Stimulated activated memory B cell treated with anti-CD40 and anti-IgM and Interleukin-4, amounts not matched to agents 10 μg/mL and 1 μg/mL and 100 μg/mL, for 72 hours (primary cell): ENCODE measurements around the gene UBXN11.
A peak's percentile ranks its signal among the peaks of the same experiment; 100 is the strongest.

Experiments
- ATAC-seq: fragments of 150-1000 bp; cut with Tn5 transposase; 2 replicates; pipeline ENCODE4 v1.10.0; 2021
- H3K27ac Mint-ChIP-seq: one replicate; pipeline ENCODE4 v1.8.0; 2022; ENCODE audit warnings: mild to moderate bottlenecking, mixed read lengths
- H3K27me3 Mint-ChIP-seq: one replicate; pipeline ENCODE4 v1.8.0; 2022; ENCODE audit warnings: mixed read lengths
- H3K36me3 Mint-ChIP-seq: one replicate; pipeline ENCODE4 v1.8.0; 2022; ENCODE audit warnings: mixed read lengths
- H3K4me1 Mint-ChIP-seq: one replicate; pipeline ENCODE4 v1.8.0; 2022; ENCODE audit warnings: mixed read lengths
- H3K4me3 Mint-ChIP-seq: one replicate; pipeline ENCODE4 v1.8.0; 2022; ENCODE audit warnings: mild to moderate bottlenecking, moderate library complexity, mixed read lengths
- H3K9me3 Mint-ChIP-seq: one replicate; pipeline ENCODE4 v1.8.0; 2022; ENCODE audit warnings: mixed read lengths

The UBXN11 gene

DNA sequence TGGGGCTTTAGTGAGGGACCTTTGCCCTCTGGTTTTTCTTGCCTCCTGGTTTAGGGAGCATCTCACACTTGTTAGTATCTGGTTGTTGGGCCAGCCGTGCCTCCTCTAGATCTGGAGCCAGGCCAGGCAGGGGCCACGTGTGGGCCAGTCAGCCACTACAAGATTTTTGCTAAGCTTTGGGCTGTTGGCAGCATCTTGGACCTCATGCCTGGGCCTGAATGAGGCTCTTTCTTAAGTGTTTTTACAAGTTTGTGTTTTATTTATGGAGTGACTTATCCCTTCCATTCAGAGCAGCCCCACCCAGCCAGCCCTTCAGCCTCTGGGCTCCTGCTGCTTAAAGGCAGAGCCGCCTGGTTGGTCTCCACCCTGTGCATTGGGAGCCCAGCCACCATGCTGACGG, 28.1 kb downstream of the UBXN11 start:
- H3K4me1 Mint-ChIP-seq = peaks cover 80% of the 10 kb centered on the region
- peaks cover 44% of the 10 kb centered on the region for H3K36me3 Mint-ChIP-seq
- ATAC-seq = no peak
- no peaks in the 10 kb centered on the region for H3K9me3 Mint-ChIP-seq
- H3K27ac Mint-ChIP-seq = peak overlapping the region; percentile 77
- H3K4me3 Mint-ChIP-seq = no peak overlapping the region
- H3K27me3 Mint-ChIP-seq = no peaks in the 10 kb centered on the region

DNA sequence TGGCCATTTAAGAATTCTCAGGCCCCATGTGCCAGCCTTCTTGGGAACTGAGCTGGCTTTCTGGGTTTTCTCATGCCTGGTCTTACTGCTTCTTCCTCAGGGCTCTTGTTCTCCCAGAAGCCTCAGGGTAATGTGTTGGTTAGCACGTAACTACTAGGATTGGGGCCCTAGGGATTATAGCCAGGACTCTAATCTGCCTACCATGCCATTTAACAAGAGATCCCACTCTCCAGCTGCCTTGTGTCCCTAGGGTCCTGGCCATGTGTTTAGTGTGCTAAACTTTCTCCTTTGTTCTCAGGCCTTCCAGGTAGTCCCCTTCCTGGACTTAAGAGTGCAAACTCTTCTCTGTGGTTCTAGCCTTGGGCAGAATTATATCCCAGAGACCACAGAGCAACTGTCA, 28.7 kb downstream of the UBXN11 start:
- peak overlapping the region; percentile 77 for H3K27ac Mint-ChIP-seq
- H3K4me1 Mint-ChIP-seq = peaks cover 74% of the 10 kb centered on the region
- no peak for ATAC-seq
- H3K9me3 Mint-ChIP-seq = no peaks in the 10 kb centered on the region
- H3K36me3 Mint-ChIP-seq = peaks cover 42% of the 10 kb centered on the region
- H3K4me3 Mint-ChIP-seq = no peak overlapping the region
- H3K27me3 Mint-ChIP-seq = no peaks in the 10 kb centered on the region

DNA sequence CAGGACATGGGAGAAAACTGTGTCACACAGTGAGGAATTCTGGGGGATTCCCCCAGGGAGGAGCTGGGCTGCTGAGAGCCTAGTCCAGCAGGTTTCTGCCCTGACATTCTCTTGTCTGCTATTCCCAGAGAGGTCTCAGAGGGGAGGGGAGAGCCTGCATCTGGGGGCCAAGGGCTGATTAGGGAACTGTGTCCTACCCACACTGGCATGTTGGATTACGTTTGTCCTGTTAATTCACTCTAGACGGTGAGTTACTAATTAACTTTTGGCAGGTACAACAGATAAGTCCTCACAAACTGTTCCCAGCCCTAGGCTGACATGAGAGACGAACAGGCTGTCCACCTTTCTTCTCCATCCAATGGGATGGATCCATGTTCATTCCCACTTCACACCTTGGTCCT, 29.2 kb downstream of the UBXN11 start:
- Mint-ChIP-seq H3K4me3 (no peak overlapping the region), H3K9me3 (no peaks in the 10 kb centered on the region), H3K27ac (peak overlapping the region; percentile 77), H3K36me3 (peaks cover 42% of the 10 kb centered on the region), H3K27me3 (no peaks in the 10 kb centered on the region), H3K4me1 (peaks cover 71% of the 10 kb centered on the region)
- ATAC-seq = no peak

DNA sequence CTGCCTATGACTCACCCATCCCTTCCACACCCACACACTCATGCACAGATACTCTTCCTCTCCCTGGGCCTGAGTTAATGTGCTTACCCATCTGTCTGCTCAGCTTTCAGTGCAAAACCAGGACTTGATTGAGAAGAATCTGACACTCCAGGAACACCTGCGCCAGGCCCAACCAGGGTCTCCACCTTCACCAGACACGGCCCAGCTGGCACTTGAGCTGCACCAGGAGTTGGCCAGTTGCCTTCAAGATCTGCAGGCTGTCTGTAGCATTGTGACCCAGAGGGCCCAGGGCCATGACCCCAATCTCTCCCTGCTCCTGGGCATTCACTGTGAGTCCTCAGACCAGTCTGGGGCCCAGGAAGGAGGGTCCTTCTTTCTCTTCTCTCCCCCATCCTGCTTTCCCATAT, 30.0 kb downstream of the UBXN11 start:
- no peak overlapping the region for H3K4me3 Mint-ChIP-seq
- no peaks in the 10 kb centered on the region for H3K27me3 Mint-ChIP-seq
- peaks cover 44% of the 10 kb centered on the region for H3K36me3 Mint-ChIP-seq
- H3K9me3 Mint-ChIP-seq = no peaks in the 10 kb centered on the region
- no peak for ATAC-seq
- peak overlapping the region; percentile 77 for H3K27ac Mint-ChIP-seq
- H3K4me1 Mint-ChIP-seq = peaks cover 64% of the 10 kb centered on the region

DNA sequence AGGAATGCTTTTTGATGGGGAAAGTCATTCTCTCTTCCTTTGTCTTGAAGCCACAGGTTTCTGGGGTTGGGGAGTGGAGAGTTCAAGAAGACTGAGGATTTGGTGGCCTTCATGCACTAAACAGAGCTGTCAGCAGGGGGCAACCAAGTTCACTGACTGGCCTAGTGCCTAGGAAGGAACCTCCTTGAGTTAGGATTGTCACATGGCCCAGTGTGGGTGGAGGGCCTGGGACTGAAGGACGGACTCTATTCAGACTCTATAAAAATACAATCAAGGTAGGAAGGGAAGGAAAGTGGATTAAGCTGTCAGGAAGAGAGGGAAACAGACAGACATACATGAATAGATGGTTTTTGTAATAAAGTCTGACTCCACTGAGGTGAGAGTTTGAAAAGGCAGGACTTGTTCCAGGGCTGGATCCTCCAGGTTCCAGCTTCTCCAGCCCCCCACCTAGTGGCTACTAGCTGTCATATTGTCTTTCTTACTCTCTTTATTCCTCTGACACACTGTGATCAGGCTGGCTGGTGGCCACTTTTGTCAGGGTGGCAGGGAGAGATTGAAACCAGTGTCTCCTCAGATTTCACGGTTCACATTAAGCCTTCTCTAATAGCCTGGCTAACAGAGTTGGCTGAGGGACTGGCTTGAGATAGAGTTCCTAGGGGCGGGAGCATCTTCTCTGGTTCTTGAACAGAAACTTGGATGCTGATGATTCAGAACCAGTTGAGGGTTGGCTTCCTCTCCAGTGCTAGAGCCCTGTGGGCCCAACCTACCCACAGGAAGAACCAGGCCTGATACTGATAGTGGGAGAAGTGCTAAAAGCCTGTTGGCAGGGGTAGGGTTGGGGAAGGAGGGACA, 30.6 kb downstream of the UBXN11 start:
- Mint-ChIP-seq H3K4me3 (peak overlapping the region; percentile 29), H3K36me3 (peaks cover 41% of the 10 kb centered on the region), H3K27me3 (no peaks in the 10 kb centered on the region), H3K27ac (peak overlapping the region; percentile 77), H3K9me3 (no peaks in the 10 kb centered on the region), H3K4me1 (peaks cover 58% of the 10 kb centered on the region)
- peak; percentile 71 for ATAC-seq

DNA sequence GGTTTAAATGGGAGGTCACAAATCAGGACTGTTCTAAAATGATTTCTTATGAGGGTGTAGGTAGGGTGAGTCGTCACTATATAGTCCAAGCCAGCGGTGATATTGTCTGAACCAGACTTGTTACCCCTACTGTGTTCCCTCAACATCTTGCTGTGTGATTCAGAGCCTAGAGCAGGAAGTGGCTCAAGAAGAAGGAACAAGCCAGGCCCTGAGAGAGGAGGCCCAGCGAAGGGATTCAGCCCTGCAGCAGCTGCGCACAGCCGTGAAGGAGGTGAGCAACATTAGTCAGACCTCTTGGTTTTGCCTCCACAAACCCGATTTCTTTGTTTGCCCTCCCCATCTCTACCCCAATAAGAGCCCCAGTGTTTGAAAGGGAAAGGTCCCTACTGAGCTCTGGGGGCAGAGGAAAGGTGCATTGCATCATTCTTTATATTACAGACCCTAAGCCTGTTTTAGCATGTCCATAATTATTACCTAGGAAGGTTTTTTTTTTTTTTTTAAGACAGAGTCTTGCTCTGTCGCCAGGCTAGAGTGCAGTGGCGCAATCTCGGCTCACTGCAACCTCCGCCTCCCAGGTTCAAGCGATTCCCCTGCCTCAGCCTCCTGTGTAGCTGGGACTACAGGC, 31.5 kb downstream of the UBXN11 start:
- Mint-ChIP-seq H3K27ac (peak overlapping the region; percentile 77), H3K36me3 (peaks cover 40% of the 10 kb centered on the region), H3K4me1 (peaks cover 53% of the 10 kb centered on the region), H3K27me3 (no peaks in the 10 kb centered on the region), H3K4me3 (no peak overlapping the region), H3K9me3 (no peaks in the 10 kb centered on the region)
- ATAC-seq = no peak

DNA sequence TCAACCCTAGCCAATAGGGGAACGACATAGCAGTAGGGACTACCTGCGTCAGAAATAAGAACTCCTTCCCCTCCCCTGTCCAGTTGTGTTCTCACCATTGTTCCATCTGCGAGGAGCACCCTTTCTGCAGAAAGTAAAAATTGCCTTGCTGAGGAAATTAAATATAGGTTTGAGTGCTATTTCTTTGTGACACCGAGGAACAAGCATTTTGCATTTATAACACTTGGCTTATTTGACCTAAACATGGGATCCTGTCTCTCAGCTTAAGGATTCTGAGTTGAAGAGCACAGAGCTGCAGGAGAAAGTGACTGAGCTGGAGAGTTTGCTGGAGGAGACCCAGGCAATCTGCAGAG, 37.3 kb downstream of the UBXN11 start:
- Mint-ChIP-seq H3K4me1 (peaks cover 9% of the 10 kb centered on the region), H3K9me3 (peaks cover 8% of the 10 kb centered on the region), H3K4me3 (no peak overlapping the region), H3K36me3 (peaks cover 65% of the 10 kb centered on the region), H3K27me3 (no peaks in the 10 kb centered on the region), H3K27ac (no peak overlapping the region)
- ATAC-seq = no peak

DNA sequence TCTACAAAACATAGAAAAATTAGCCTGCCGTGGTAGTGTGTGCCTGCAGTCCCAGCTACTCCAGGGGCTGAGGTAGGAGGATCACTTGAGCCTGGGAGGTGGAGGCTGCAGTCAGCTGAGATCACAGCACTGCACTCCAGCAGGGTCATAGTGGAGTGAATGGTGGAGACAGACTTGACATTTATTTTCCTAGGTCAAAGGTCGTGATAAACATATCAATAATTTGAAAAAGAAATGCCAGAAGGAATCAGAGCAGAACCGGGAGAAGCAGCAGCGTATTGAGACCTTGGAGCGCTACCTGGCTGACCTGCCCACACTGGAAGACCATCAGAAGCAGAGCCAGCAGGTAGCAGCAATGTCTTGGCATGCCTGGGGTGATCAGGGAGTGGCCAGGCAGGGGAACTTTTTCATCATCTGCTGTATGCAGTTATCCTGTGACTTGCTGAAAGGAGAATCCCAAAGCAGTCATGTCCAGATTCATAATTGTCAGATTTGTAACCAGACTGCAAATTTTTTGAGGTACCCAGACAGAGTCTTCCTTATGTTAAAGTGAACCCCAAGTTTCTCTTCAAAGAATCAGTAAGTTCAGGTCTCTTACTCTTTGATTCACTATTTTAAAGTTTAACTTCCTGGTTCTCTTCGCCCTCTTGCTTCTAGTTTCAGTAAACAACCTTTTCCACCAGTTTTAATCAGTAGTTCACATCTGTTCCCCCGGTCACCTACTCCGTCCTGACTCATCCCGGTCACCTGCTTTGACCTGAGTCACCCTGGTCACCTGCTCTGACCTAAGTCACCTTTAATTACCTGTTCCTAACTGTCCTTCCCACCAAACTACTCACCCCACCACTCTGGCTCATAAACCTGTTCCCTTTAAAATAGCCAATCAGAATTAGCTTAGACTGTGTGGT, 37.9 kb downstream of the UBXN11 start:
- Mint-ChIP-seq H3K4me1 (peaks cover 7% of the 10 kb centered on the region), H3K4me3 (no peak overlapping the region), H3K36me3 (peaks cover 69% of the 10 kb centered on the region)

DNA sequence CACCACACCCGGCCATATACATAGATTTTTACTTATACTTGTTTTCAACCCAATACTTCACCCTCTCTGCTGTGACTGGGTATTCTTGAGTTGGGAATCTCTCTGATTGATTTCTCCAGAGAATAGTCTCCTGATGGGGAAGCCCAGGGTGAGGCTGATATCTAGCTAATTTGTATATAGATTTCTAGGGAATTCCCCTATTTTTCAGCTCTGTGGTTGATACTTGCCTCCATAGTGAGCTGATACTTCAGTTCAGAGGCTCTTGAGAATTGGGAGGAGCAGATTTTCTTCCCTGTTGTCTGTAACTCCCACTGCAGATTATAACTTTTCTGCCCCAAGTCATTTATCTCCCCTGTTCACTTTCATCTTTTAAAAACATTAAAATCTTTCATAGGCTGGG, 41.0 kb downstream of the UBXN11 start:
- no peak for ATAC-seq
- Mint-ChIP-seq H3K36me3 (peaks cover 76% of the 10 kb centered on the region), H3K9me3 (peaks cover 8% of the 10 kb centered on the region), H3K4me1 (peaks cover 7% of the 10 kb centered on the region), H3K4me3 (no peak overlapping the region), H3K27me3 (no peaks in the 10 kb centered on the region), H3K27ac (no peak overlapping the region)

More for the DNA sequence above, 37.9 kb downstream of the UBXN11 start:
- no peaks in the 10 kb centered on the region for H3K27me3 Mint-ChIP-seq
- no peak for ATAC-seq
- no peak overlapping the region for H3K27ac Mint-ChIP-seq
- peaks cover 8% of the 10 kb centered on the region for H3K9me3 Mint-ChIP-seq

DNA sequence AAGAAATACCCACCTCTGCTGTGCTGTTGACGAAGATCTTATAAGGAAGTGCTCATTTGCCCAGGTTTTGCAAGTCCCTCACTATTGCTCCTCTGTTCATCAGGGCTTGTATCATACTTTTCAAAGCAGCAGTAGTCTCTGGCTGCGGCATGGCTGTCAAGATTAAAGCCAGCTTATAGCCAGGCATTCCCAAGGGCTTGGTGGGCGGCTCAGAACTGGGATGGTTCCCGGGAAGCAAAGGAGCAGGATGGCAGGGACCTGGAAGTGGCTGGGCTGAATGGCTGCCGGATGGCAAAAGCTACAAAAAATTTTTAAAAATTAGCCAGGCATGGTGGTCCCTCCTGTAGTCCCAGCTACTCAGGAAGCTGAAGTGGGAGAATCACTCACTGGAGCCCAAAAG, 43.2 kb downstream of the UBXN11 start:
- no peak for ATAC-seq
- Mint-ChIP-seq H3K36me3 (peaks cover 77% of the 10 kb centered on the region), H3K27ac (no peak overlapping the region), H3K4me3 (no peak overlapping the region), H3K9me3 (no peaks in the 10 kb centered on the region), H3K4me1 (peaks cover 24% of the 10 kb centered on the region), H3K27me3 (no peaks in the 10 kb centered on the region)

DNA sequence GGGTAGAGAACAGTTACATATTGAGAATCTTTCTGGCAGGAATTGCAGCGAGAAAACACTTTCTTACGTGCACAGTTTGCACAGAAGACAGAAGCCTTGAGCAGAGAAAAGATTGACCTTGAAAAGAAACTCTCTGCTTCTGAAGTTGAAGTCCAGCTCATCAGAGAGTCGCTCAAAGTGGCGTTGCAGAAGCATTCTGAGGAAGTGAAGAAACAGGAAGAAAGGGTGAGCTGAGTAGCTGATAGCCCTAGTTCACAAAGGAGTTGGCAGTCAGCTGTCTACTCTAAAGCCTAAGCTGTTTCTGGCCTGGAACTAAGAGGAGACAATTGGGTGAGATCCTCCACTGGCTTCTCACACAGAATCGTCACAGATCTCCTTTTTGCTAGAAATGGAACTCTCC, 46.9 kb downstream of the UBXN11 start:
- peaks cover 31% of the 10 kb centered on the region for H3K4me1 Mint-ChIP-seq
- ATAC-seq = no peak
- H3K9me3 Mint-ChIP-seq = no peaks in the 10 kb centered on the region
- no peak overlapping the region for H3K4me3 Mint-ChIP-seq
- peak overlapping the region; percentile 19 for H3K27ac Mint-ChIP-seq
- peaks cover 85% of the 10 kb centered on the region for H3K36me3 Mint-ChIP-seq
- no peaks in the 10 kb centered on the region for H3K27me3 Mint-ChIP-seq

DNA sequence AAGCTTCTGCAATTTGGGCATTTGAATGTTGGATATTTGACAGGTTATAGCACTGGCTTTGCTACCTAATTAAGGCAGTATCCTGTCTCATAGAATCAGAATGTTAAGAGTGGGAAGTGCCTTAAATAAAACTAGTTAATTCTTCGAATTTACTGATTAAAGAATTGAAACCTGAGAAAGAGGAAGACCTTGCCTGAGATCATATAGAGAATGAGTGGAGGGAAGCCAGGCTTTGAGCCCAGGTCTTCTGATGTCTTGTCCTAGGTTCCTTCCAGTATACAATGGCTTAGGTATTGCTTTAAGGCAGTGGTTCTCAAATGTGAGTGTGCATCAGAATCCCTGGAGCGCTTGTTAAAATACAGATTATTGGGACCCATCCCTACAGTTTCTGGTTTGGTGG, 47.4 kb downstream of the UBXN11 start:
- Mint-ChIP-seq H3K9me3 (no peaks in the 10 kb centered on the region), H3K27me3 (no peaks in the 10 kb centered on the region), H3K4me1 (peaks cover 31% of the 10 kb centered on the region), H3K27ac (peak overlapping the region; percentile 19), H3K4me3 (no peak overlapping the region), H3K36me3 (peaks cover 79% of the 10 kb centered on the region)
- no peak for ATAC-seq

DNA sequence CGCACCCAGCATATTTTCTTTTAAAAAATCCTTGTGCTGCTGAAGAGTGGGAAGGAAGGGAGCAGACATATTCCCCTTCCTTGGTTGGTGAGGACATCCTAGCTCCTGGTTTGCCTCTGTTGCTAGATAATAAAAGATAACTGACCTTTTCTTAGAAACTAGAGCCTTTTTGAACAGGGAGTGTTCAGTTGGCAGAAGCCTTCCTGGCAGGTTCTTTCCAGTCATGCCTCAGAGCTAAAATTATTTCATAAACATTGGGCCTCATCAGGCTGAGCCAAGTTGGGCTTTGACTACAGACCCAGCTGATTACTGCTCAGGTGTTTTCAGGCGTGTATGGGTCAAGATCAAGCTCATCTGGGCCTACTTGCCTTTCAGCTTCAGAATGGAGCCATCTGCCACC, 49.2 kb downstream of the UBXN11 start:
- H3K27ac Mint-ChIP-seq = peak overlapping the region; percentile 8
- no peak for ATAC-seq
- H3K36me3 Mint-ChIP-seq = peaks cover 71% of the 10 kb centered on the region
- H3K4me1 Mint-ChIP-seq = peaks cover 31% of the 10 kb centered on the region
- no peaks in the 10 kb centered on the region for H3K9me3 Mint-ChIP-seq
- no peaks in the 10 kb centered on the region for H3K27me3 Mint-ChIP-seq
- no peak overlapping the region for H3K4me3 Mint-ChIP-seq

DNA sequence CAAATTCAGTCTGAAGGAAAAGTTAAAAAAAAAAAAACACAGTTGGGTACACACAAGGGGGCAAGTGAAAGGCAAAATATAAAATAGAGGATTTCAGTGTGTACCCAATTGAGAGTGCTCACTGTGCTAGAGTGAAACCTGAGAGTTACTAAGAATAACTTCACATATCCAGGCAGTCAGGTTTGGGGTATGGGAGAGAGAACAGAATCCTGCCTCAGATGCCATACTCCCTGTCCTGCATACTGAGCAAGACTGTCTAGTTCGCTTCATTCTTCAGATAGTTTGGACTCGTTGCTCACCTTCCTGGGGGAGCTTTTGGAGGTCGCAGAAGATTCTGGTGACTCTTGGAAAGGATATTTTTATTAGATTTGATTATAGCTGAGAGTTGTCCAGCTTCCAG, 52.0 kb downstream of the UBXN11 start:
- no peaks in the 10 kb centered on the region for H3K27me3 Mint-ChIP-seq
- no peak overlapping the region for H3K4me3 Mint-ChIP-seq
- no peaks in the 10 kb centered on the region for H3K9me3 Mint-ChIP-seq
- H3K4me1 Mint-ChIP-seq = peaks cover 25% of the 10 kb centered on the region
- H3K36me3 Mint-ChIP-seq = peaks cover 50% of the 10 kb centered on the region
- ATAC-seq = no peak
- H3K27ac Mint-ChIP-seq = no peak overlapping the region

DNA sequence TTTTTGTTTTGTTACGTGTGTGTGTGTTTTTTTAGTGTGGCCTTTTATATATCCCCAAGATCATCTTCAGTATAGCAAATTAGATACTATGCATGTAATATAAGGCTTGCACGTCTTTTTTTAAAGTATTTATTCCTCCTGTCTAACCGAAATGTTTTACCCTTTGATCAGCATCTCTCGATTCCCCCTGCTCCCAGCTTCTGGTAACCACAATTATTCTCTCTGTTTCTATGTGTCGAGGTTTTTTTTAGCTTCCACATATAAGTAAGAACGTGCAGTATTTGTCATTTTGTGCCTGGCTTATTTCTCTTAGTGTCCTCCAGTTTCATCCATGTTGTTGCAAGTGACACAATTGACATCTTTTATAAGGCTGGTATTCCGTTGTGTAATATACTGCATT, 53.7 kb downstream of the UBXN11 start:
- Mint-ChIP-seq H3K9me3 (no peaks in the 10 kb centered on the region), H3K36me3 (peaks cover 40% of the 10 kb centered on the region), H3K27ac (no peak overlapping the region), H3K4me3 (no peak overlapping the region), H3K4me1 (peaks cover 10% of the 10 kb centered on the region), H3K27me3 (no peaks in the 10 kb centered on the region)
- ATAC-seq = no peak
